Vagina (tissue), 2 donors: Measurements from ENCODE around the gene NPTXR.

Experiments used
- POLR2A ChIP-seq, 2 donors: fragments of 450-650 bp; IDR thresholded peaks; one replicate each; pipeline ENCODE4 v1.6.1; 2017; ENCODE audit warnings: antibody characterized with exemption in 2 of 2, mild to moderate bottlenecking in 2 of 2, moderate library complexity in 2 of 2
- TF ChIP-seq, protein P1 (sequence below), 3 experiments: fragments of 450-650 bp in 2 of 3; fragments of 200-600 bp in 1 of 3; sonication (generic) in 1 of 3; IDR thresholded peaks; one replicate each; pipeline ENCODE4 v1.5.1; 2017 to 2019; ENCODE audit warnings: antibody characterized with exemption in 3 of 3, mild to moderate bottlenecking in 2 of 3, moderate library complexity in 2 of 3

DNA sequence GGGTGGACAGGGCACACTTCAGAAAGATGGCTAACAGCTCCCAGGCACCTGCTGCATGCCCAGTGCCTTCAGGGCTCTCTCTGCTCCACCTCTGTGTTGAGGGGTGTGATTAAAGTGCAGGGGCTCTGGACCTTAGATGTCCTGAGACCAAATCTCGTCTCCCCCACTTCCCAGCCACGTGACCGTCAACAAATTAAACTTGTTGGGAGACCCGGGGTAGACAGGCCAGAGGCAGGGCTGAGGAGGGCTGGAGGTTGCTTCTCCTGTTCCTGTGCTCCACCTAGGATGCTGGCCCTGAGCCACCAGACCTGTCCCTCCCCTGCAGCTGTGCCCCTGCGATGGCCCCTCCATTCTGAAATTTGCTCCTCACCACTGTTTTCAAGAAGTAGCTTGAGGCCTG is 17.0 kb downstream of the NPTXR start:
- TF ChIP-seq, protein P1, sequence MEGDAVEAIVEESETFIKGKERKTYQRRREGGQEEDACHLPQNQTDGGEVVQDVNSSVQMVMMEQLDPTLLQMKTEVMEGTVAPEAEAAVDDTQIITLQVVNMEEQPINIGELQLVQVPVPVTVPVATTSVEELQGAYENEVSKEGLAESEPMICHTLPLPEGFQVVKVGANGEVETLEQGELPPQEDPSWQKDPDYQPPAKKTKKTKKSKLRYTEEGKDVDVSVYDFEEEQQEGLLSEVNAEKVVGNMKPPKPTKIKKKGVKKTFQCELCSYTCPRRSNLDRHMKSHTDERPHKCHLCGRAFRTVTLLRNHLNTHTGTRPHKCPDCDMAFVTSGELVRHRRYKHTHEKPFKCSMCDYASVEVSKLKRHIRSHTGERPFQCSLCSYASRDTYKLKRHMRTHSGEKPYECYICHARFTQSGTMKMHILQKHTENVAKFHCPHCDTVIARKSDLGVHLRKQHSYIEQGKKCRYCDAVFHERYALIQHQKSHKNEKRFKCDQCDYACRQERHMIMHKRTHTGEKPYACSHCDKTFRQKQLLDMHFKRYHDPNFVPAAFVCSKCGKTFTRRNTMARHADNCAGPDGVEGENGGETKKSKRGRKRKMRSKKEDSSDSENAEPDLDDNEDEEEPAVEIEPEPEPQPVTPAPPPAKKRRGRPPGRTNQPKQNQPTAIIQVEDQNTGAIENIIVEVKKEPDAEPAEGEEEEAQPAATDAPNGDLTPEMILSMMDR (IDR thresholded peaks at IDR 0.05), result no peak
- TF ChIP-seq POLR2A (IDR thresholded peaks at IDR 0.05), result no peak
